Stimulated activated CD8-positive, alpha-beta memory T cell treated with anti-CD3 and anti-CD28 coated beads, Interleukin-7, amount 100 ng/mL, for 4 hours (primary cell): ENCODE data around the gene SYTL4.
"Not testable (repeated sequence)": the region's sequence is repeated elsewhere in the genome, so short reads cannot be mapped to it uniquely, and the experiment has no call there.

Experiments used
- DNase-seq, 2 donors: peaks; one replicate each; pipeline ENCODE4 v3.0.0-alpha.2; 2020; ENCODE audit warnings: low read depth in 2 of 2

Gene SYTL4

GRCh38 chrX:100731441-100732281 lies at the start of gene SYTL4:
Gene SYTL4, minus strand, starts transcription at chrX:100732121. Its CDS starts 30,084 bp downstream, at chrX:100702037.
- no peak for DNase-seq

GRCh38 chrX:100769439-100769838 lies 37.5 kb upstream of the SYTL4 start:
- DNase-seq: not testable (repeated sequence)

- DNase-seq: peak; percentile 62 to 74
These were observed 36.9 kb upstream of the SYTL4 start for GRCh38 chrX:100768679-100769338.

- DNase-seq: no peak
These were observed 19.0 kb upstream of the SYTL4 start for GRCh38 chrX:100750883-100751282.

GRCh38 chrX:100748108-100748507 lies 16.2 kb upstream of the SYTL4 start:
- no peak for DNase-seq

GRCh38 chrX:100747703-100748102 lies 15.8 kb upstream of the SYTL4 start:
- DNase-seq: no peak

- DNase-seq: no peak
These were observed 15.2 kb upstream of the SYTL4 start for GRCh38 chrX:100747090-100747489.

GRCh38 chrX:100745806-100746537 lies 14.1 kb upstream of the SYTL4 start:
- DNase-seq: no peak

- no peak for DNase-seq
These were observed 13.3 kb upstream of the SYTL4 start for GRCh38 chrX:100745205-100745604.

GRCh38 chrX:100743009-100743607 lies 11.2 kb upstream of the SYTL4 start:
- DNase-seq: no peak

- DNase-seq: not testable (repeated sequence)
These were observed 7.9 kb downstream of the SYTL4 start for GRCh38 chrX:100724006-100724405.

GRCh38 chrX:100721328-100721727 lies 10.6 kb downstream of the SYTL4 start:
- no peak for DNase-seq

- DNase-seq: no peak
These were observed 11.6 kb downstream of the SYTL4 start for GRCh38 chrX:100720301-100720700.

GRCh38 chrX:100719139-100719538 lies 12.8 kb downstream of the SYTL4 start:
- no peak for DNase-seq

- DNase-seq: no peak
These were observed 14.6 kb downstream of the SYTL4 start for GRCh38 chrX:100717363-100717762.

- no peak for DNase-seq
These were observed 21.1 kb downstream of the SYTL4 start for GRCh38 chrX:100710816-100711215.

- no peak for DNase-seq
These were observed 27.2 kb downstream of the SYTL4 start for GRCh38 chrX:100704581-100705203.

GRCh38 chrX:100700809-100701208 lies 31.1 kb downstream of the SYTL4 start:
- no peak for DNase-seq

GRCh38 chrX:100698551-100698950 lies 33.4 kb downstream of the SYTL4 start:
- no peak for DNase-seq

- DNase-seq: no peak
These were observed 35.1 kb downstream of the SYTL4 start for GRCh38 chrX:100696699-100697351.

- no peak for DNase-seq
These were observed 35.9 kb downstream of the SYTL4 start for GRCh38 chrX:100695991-100696390.
